ENCODE measurements around the gene ERBB4.

- TF ChIP-seq CTCF (IDR thresholded peaks at IDR 0.05 in 4 of 5, conservative IDR thresholded peaks at IDR 0.05 in 1 of 5) (no peak), POLR2A (IDR thresholded peaks at IDR 0.05) (no peak)
Observed at GRCh38 chr2:212107014-212107413, 431.6 kb downstream of the ERBB4 start.

Measured in gastrocnemius medialis (tissue), 4 donors.